Measurements from ENCODE around the gene HACD2. TPM values are rescaled to one million over a fixed set of nuclear protein-coding genes. Genes with fewer than 3 reads are reported as not detected.

The HACD2 gene
- total and polyA plus RNA-seq, 12 donors = 5.1 to 29.9 (median 20.2) TPM

DNA sequence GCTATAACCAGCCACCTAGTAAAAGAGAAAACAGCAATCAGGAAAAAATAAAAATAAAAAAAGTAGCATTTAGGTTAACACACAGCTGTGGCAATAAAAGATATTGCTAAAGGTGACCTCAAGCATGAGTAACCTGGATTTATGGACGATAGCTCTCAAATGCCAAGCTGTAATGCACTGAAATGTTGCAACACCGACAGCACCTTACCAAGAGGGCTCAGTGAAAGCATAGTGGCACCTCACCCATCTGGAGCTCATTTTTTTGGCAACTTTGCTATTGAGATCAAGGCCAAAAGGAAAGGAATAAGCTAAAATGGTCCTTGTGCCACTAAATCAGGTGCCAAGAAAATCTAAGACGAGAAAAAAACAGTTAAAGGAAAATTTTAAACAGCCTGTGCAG is 2.5 kb downstream of the HACD2 start:
- Histone ChIP-seq H3K9me3 (replicated peaks in 1 of 3) (no peaks in the 10 kb centered on the region), H3K4me3 (no peak overlapping the region), H3K36me3 (replicated peaks in 1 of 2) (peaks cover 0 to 21% of the 10 kb centered on the region in 2 donors), H3K27ac (no peak overlapping the region), H3K4me1 (replicated peaks in 1 of 2) (peaks cover 9 to 31% of the 10 kb centered on the region in 2 donors), H3K27me3 (no peaks in the 10 kb centered on the region)
- DNase-seq = peak in 3 of 7 donors; percentile 23 to 34 (median 23)
- 44 to 51% (median 47%) methylated on average over 3 of the region's 3 CpGs for WGBS, 4 donors
- no peak for TF ChIP-seq POLR2A (IDR thresholded peaks at IDR 0.05)
- intact Hi-C loops (cut with DNase I) = no loop called here

- Histone ChIP-seq H3K36me3 (replicated peaks in 1 of 2) (peaks cover 0 to 18% of the 10 kb centered on the region in 2 donors), H3K4me3 (no peak overlapping the region), H3K27ac (no peak overlapping the region), H3K4me1 (replicated peaks in 1 of 2) (no peaks in the 10 kb centered on the region), H3K9me3 (replicated peaks in 1 of 3) (no peaks in the 10 kb centered on the region), H3K27me3 (no peaks in the 10 kb centered on the region)
- TF ChIP-seq POLR2A (IDR thresholded peaks at IDR 0.05) (no peak), CTCF (IDR thresholded peaks at IDR 0.05) (no peak)
- intact Hi-C loops (cut with DNase I) = no loop called here
- no peak for DNase-seq
- 80 to 88% (median 83%) methylated on average over 3 of the region's 3 CpGs for WGBS, 4 donors
Observed at GRCh38 chr3:123576122-123576521, 8.7 kb downstream of the HACD2 start.

GRCh38 chr3:123571973-123572365 is 12.9 kb downstream of the HACD2 start:
- peaks cover 0 to 8% of the 10 kb centered on the region in 2 donors for H3K4me1 ChIP-seq (replicated peaks in 1 of 2)
- no peak for DNase-seq
- H3K36me3 ChIP-seq (replicated peaks in 1 of 2) = no peaks in the 10 kb centered on the region
- H3K4me3 ChIP-seq = no peak overlapping the region
- no peaks in the 10 kb centered on the region for H3K9me3 ChIP-seq (replicated peaks in 1 of 3)
- TF ChIP-seq CTCF (IDR thresholded peaks at IDR 0.05) = no peak
- TF ChIP-seq POLR2A (IDR thresholded peaks at IDR 0.05) = no peak
- WGBS, 4 donors = 71 to 100% (median 96%) methylated on average over 2 of the region's 2 CpGs
- H3K27ac ChIP-seq = no peak overlapping the region
- H3K27me3 ChIP-seq = no peaks in the 10 kb centered on the region
- intact Hi-C loops (cut with DNase I) = no loop called here

DNA sequence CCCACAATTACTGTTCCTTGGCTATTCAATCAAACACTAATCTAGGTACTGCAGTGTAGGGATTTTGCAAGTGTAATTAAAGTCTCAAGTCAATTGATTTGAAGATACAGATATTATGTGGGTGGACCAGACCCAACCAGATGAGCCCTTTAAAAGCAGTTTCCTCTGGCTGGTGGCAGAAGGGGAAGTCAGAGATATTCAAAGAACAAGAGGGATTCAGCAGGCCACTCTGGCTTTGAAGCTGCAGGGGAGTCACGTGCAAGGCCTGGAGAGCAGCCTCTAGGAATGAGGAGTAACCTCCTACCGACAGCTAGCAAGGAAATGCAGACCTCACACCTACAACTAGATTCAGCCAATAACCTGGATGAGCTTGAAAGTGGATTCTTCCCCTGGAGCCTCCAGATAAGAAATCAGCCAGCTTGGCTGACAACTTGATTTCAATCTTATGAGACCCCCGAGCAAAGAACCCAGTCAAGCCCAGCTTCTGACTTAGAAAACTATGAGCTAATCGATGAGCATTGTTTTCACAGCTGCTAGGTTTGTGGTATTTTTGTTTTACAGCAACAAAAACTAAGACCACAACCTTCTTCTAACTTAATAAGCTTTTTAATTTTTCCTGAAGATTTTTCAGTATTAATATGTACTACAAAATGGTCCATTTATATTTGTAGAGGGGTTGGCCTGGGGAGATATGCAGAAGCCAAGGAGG is 13.4 kb downstream of the HACD2 start:
- H3K9me3 ChIP-seq (replicated peaks in 1 of 3) = no peaks in the 10 kb centered on the region
- no peak for DNase-seq
- WGBS, 4 donors = 71 to 80% (median 75%) methylated on average over 3 to 4 of the region's 4 CpGs
- H3K27ac ChIP-seq = no peak overlapping the region
- no peaks in the 10 kb centered on the region for H3K36me3 ChIP-seq (replicated peaks in 1 of 2)
- H3K27me3 ChIP-seq = no peaks in the 10 kb centered on the region
- intact Hi-C loops (cut with DNase I) = no loop called here
- H3K4me1 ChIP-seq (replicated peaks in 1 of 2) = peaks cover 0 to 8% of the 10 kb centered on the region in 2 donors
- TF ChIP-seq CTCF (IDR thresholded peaks at IDR 0.05) (no peak), POLR2A (IDR thresholded peaks at IDR 0.05) (no peak)
- H3K4me3 ChIP-seq = no peak overlapping the region

DNA sequence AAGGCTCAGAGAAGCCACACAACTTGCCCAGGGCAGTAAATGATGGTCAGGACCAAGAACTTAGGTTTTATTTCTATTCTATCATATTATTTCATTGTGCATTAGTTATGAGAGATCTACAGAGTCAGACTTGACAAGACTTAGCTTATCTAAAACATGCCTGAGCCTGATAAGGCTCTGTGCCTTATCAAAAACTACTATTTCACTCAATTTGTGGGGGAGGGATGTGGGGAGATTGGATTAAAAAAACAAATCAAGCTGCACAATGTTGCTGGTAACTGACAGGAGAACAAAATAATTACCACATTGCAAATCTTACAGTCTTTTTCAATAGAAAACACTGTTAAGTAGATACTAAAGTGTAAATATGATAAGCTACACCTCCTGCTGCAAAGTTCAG is 16.0 kb downstream of the HACD2 start:
- no peaks in the 10 kb centered on the region for H3K9me3 ChIP-seq (replicated peaks in 1 of 3)
- peaks cover 0 to 8% of the 10 kb centered on the region in 2 donors for H3K4me1 ChIP-seq (replicated peaks in 1 of 2)
- no peaks in the 10 kb centered on the region for H3K36me3 ChIP-seq (replicated peaks in 1 of 2)
- no peak for DNase-seq
- TF ChIP-seq CTCF (IDR thresholded peaks at IDR 0.05) = no peak
- no peak for TF ChIP-seq POLR2A (IDR thresholded peaks at IDR 0.05)
- intact Hi-C loops (cut with DNase I) = no loop called here
- H3K27ac ChIP-seq = no peak overlapping the region
- H3K27me3 ChIP-seq = no peaks in the 10 kb centered on the region
- no peak overlapping the region for H3K4me3 ChIP-seq

Data from adrenal gland (tissue), 12 donors.